Activated T-helper 17 cell treated with anti-CD3 and anti-CD28 coated beads, Interleukin-2, amount 50 U/mL, for 72 hours (primary cell): Measurements from ENCODE around the gene APOL2. TPM values are rescaled to one million over a fixed set of nuclear protein-coding genes. Genes with fewer than 3 reads are reported as not detected.
A peak's percentile ranks its signal among the peaks of the same experiment; 100 is the strongest.
"Not testable (repeated sequence)": the region's sequence is repeated elsewhere in the genome, so short reads cannot be mapped to it uniquely, and the experiment has no call there.

Source experiments
- ATAC-seq: fragments of 150-1000 bp; cut with Tn5 transposase; replicated peaks from 2 replicates; pipeline ENCODE4 v1.10.0; 2021; ENCODE audit warnings: mild to moderate bottlenecking, moderate library complexity
- H3K27ac Mint-ChIP-seq: one replicate; pipeline ENCODE4 v1.8.0; 2022; ENCODE audit warnings: mixed read lengths
- H3K27me3 Mint-ChIP-seq: one replicate; pipeline ENCODE4 v1.8.0; 2022; ENCODE audit warnings: mixed read lengths
- H3K36me3 Mint-ChIP-seq: one replicate; pipeline ENCODE4 v1.8.0; 2022; ENCODE audit warnings: low read depth, mild to moderate bottlenecking, mixed read lengths
- H3K4me1 Mint-ChIP-seq: one replicate; pipeline ENCODE4 v1.8.0; 2022; ENCODE audit warnings: mixed read lengths
- H3K4me3 Mint-ChIP-seq: one replicate; pipeline ENCODE4 v1.8.0; 2022; ENCODE audit warnings: mild to moderate bottlenecking, mixed read lengths
- H3K9me3 Mint-ChIP-seq: one replicate; pipeline ENCODE4 v1.8.0; 2022; ENCODE audit warnings: mixed read lengths
- total RNA-seq, 2 donors: library from RNA; stranded (reverse); gene quantifications; one replicate each; pipeline ENCODE4 v1.2.3, GENCODE V29; 2022

Gene APOL2
- total RNA-seq, 2 donors from 2014 or later, result 105 to 116 TPM

GRCh38 chr22:36197065-36197440 is 42.3 kb downstream of the APOL2 start:
- ATAC-seq, result peak; percentile 22
- H3K36me3 Mint-ChIP-seq, result no peaks in the 10 kb centered on the region
- H3K27me3 Mint-ChIP-seq, result peaks cover 9% of the 10 kb centered on the region
- peak overlapping the region; percentile 14 for H3K4me3 Mint-ChIP-seq
- peak overlapping the region; percentile 38 for H3K27ac Mint-ChIP-seq
- peaks cover 4% of the 10 kb centered on the region for H3K4me1 Mint-ChIP-seq
- no peaks in the 10 kb centered on the region for H3K9me3 Mint-ChIP-seq

GRCh38 chr22:36196254-36197064 is 42.9 kb downstream of the APOL2 start:
- Mint-ChIP-seq H3K4me1 (peaks cover 4% of the 10 kb centered on the region), H3K27ac (no peak overlapping the region), H3K9me3 (no peaks in the 10 kb centered on the region), H3K4me3 (no peak overlapping the region), H3K27me3 (peaks cover 10% of the 10 kb centered on the region), H3K36me3 (no peaks in the 10 kb centered on the region)
- no peak for ATAC-seq

- peak overlapping the region; percentile 32 for H3K27ac Mint-ChIP-seq
- H3K4me3 Mint-ChIP-seq, result no peak overlapping the region
- H3K9me3 Mint-ChIP-seq, result no peaks in the 10 kb centered on the region
- peaks cover 4% of the 10 kb centered on the region for H3K4me1 Mint-ChIP-seq
- no peaks in the 10 kb centered on the region for H3K36me3 Mint-ChIP-seq
- ATAC-seq, result peak; percentile 60
- peaks cover 3% of the 10 kb centered on the region for H3K27me3 Mint-ChIP-seq
Measured at GRCh38 chr22:36194971-36195370, 44.4 kb downstream of the APOL2 start.

GRCh38 chr22:36194385-36194784 is 44.9 kb downstream of the APOL2 start:
- peak overlapping the region; percentile 32 for H3K27ac Mint-ChIP-seq

DNA sequence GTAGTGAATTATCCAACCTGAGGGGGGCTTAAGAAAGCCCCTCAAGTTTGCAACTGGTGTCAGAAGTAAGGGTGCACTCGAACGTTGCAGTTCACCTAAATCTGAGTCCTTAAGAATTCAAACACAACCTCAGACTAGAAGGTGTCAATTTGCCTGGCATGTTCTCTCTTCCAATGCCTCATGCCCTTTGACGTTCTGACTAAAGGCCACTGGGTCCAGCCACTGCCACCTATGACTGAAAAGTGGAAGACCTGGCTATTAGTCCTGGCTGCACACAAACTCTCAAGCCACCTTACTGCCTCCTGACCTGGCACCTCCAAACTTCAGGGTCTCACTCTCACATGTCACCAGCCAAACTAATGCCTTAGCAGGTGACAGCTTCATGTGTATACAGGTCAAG is 45.8 kb downstream of the APOL2 start:
- ATAC-seq, result no peak
- peaks cover 4% of the 10 kb centered on the region for H3K4me1 Mint-ChIP-seq

More at GRCh38 chr22:36194385-36194784, 44.9 kb downstream of the APOL2 start:
- H3K36me3 Mint-ChIP-seq, result no peaks in the 10 kb centered on the region
- no peaks in the 10 kb centered on the region for H3K9me3 Mint-ChIP-seq
- no peak overlapping the region for H3K4me3 Mint-ChIP-seq
- ATAC-seq, result no peak
- peaks cover 3% of the 10 kb centered on the region for H3K27me3 Mint-ChIP-seq
- H3K4me1 Mint-ChIP-seq, result peaks cover 4% of the 10 kb centered on the region

GRCh38 chr22:36193171-36193570 is 46.2 kb downstream of the APOL2 start:
- Mint-ChIP-seq H3K4me3 (no peak overlapping the region), H3K27me3 (peaks cover 3% of the 10 kb centered on the region), H3K27ac (no peak overlapping the region), H3K36me3 (no peaks in the 10 kb centered on the region), H3K9me3 (no peaks in the 10 kb centered on the region), H3K4me1 (peaks cover 4% of the 10 kb centered on the region)
- ATAC-seq, result no peak

More for the DNA sequence above, 45.8 kb downstream of the APOL2 start:
- Mint-ChIP-seq H3K27ac (no peak overlapping the region), H3K4me3 (no peak overlapping the region), H3K9me3 (no peaks in the 10 kb centered on the region), H3K27me3 (peaks cover 3% of the 10 kb centered on the region), H3K36me3 (no peaks in the 10 kb centered on the region)

DNA sequence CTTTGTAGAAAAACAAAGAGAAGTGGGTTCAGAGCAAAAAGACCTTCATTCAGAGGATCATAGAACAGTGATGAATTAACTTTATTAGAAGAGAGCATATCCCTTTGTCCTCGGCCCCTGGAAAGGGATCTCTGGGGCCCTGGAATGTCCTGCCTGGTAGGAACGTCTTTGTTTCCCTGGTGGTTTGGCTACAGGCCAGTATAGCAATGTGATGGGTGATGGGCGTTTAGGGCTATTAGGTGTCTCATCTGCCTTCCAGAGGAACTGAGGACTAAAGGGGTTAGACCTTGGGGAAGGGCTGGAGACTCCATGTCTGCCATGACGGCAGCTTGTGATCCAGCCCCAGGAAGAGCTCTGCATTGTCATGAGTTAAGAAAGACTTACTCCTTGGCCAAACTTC is 46.8 kb downstream of the APOL2 start:
- peaks cover 4% of the 10 kb centered on the region for H3K4me1 Mint-ChIP-seq
- H3K27me3 Mint-ChIP-seq, result peaks cover 3% of the 10 kb centered on the region
- no peak overlapping the region for H3K27ac Mint-ChIP-seq
- H3K9me3 Mint-ChIP-seq, result no peaks in the 10 kb centered on the region
- no peak overlapping the region for H3K4me3 Mint-ChIP-seq
- no peaks in the 10 kb centered on the region for H3K36me3 Mint-ChIP-seq
- no peak for ATAC-seq

- H3K4me1 Mint-ChIP-seq, result no peaks in the 10 kb centered on the region
- peak overlapping the region; percentile 30 for H3K27ac Mint-ChIP-seq
- H3K4me3 Mint-ChIP-seq, result no peak overlapping the region
- no peaks in the 10 kb centered on the region for H3K9me3 Mint-ChIP-seq
- H3K36me3 Mint-ChIP-seq, result no peaks in the 10 kb centered on the region
- no peak for ATAC-seq
- peaks cover 3% of the 10 kb centered on the region for H3K27me3 Mint-ChIP-seq
Measured at GRCh38 chr22:36191106-36191836, 48.1 kb downstream of the APOL2 start.

DNA sequence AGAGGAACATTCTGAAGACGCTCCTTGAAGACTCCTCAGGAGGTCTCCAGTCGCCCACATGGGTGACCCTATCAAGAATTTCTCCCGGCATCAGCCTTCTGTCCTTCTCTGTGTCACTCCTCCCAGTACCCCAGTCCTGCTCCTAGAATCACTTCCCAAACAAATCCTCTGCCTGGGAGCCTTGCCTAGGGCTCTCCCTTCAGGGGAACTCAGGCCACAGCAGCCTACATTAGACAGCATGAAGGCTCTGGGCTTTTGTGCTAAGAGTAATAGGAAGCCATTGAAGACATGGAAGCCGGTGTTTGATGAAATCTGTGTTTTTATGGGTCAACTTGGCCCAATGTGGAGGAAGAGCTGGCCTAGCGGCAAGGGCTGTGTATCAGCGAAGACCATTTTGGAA is 51.5 kb downstream of the APOL2 start:
- H3K4me3 Mint-ChIP-seq, H3K27ac Mint-ChIP-seq, H3K27me3 Mint-ChIP-seq, H3K9me3 Mint-ChIP-seq, H3K4me1 Mint-ChIP-seq, H3K36me3 Mint-ChIP-seq, ATAC-seq: not testable (repeated sequence)

DNA sequence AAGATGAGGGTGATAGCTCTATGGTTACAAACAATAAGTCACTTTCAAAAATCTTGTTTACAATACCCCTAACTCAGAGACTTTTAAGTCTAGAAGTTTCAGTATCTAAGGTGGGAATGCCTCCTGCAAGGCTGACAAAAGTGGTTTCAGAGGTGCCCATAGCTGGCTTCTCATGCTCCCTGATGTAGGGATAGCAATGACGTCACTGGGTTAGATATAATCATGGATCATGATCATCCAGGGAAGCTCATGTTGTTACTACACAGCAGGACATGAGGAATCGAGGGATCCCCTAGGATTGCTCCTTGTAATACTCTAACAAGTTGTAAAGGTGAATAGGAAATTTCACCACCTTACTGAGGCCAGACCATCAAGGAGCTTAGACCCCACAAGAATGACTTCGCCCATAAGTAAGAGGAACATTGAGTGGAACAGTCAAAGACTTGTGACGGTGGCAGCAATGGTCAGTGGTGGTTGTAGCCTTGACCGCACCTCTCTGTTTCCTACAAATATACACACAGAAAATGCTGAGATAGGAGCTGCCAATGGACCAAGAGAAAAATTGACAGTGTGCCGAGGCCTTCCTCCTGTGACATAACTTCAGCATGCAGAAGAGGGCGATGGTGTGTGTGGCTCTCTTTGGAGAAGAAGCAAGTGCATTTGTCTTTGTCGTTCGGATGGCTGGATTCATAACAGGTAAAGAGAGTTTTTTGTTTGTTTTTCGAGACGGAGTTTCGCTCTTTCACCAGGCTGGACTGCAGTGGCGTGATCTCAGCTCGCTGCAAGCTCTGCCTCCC is 53.3 kb downstream of the APOL2 start:
- no peaks in the 10 kb centered on the region for H3K9me3 Mint-ChIP-seq
- no peak overlapping the region for H3K4me3 Mint-ChIP-seq
- no peak overlapping the region for H3K27ac Mint-ChIP-seq
- no peak for ATAC-seq
- no peaks in the 10 kb centered on the region for H3K36me3 Mint-ChIP-seq
- no peaks in the 10 kb centered on the region for H3K4me1 Mint-ChIP-seq
- H3K27me3 Mint-ChIP-seq, result no peaks in the 10 kb centered on the region

- peak overlapping the region; percentile 38 for H3K27ac Mint-ChIP-seq
- H3K36me3 Mint-ChIP-seq, result no peaks in the 10 kb centered on the region
- ATAC-seq, result no peak
- H3K4me1 Mint-ChIP-seq, result peaks cover 4% of the 10 kb centered on the region
- H3K4me3 Mint-ChIP-seq, result no peak overlapping the region
- H3K27me3 Mint-ChIP-seq, result no peaks in the 10 kb centered on the region
- H3K9me3 Mint-ChIP-seq, result no peaks in the 10 kb centered on the region
Measured at GRCh38 chr22:36184433-36185025, 54.8 kb downstream of the APOL2 start.

GRCh38 chr22:36183446-36183845 is 55.9 kb downstream of the APOL2 start:
- peaks cover 4% of the 10 kb centered on the region for H3K4me1 Mint-ChIP-seq
- no peak overlapping the region for H3K4me3 Mint-ChIP-seq
- ATAC-seq, result no peak
- no peaks in the 10 kb centered on the region for H3K9me3 Mint-ChIP-seq
- H3K36me3 Mint-ChIP-seq, result no peaks in the 10 kb centered on the region
- no peaks in the 10 kb centered on the region for H3K27me3 Mint-ChIP-seq
- H3K27ac Mint-ChIP-seq, result no peak overlapping the region

DNA sequence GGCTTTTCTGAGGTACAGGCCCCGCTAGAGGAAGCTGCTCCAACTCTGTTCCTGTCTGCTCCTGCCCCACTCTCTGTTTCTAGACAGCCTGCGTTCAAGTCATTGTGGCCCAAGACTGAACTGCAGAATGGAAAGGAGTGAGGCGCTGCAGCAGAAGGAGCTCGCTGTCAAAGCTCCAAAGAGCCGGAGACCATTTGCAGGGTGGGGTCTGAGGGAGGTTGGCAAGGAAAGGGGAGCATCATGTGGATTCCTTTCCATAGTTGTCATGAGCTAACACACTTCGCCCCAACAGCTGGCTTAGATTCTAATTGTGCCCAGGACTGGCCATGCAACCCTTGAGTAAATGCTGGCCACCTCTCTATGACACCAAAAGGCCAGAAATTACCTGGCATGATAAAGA is 56.5 kb downstream of the APOL2 start:
- Mint-ChIP-seq H3K4me3 (no peak overlapping the region), H3K36me3 (no peaks in the 10 kb centered on the region), H3K27me3 (no peaks in the 10 kb centered on the region), H3K27ac (no peak overlapping the region), H3K9me3 (no peaks in the 10 kb centered on the region), H3K4me1 (peaks cover 4% of the 10 kb centered on the region)
- ATAC-seq, result no peak

GRCh38 chr22:36182056-36182455 is 57.3 kb downstream of the APOL2 start:
- H3K4me3 Mint-ChIP-seq, result no peak overlapping the region
- H3K4me1 Mint-ChIP-seq, result peaks cover 9% of the 10 kb centered on the region
- peaks cover 4% of the 10 kb centered on the region for H3K9me3 Mint-ChIP-seq
- no peaks in the 10 kb centered on the region for H3K27me3 Mint-ChIP-seq
- no peak for ATAC-seq
- H3K27ac Mint-ChIP-seq, result no peak overlapping the region
- H3K36me3 Mint-ChIP-seq, result no peaks in the 10 kb centered on the region
